ENCODE results near the gene SRRT.

Gene SRRT

GRCh38 chr7:100830396-100830795 lies 44.5 kb upstream of the SRRT start:
- no peak overlapping the region for H3K4me3 ChIP-seq (ENCODE audit: insufficient read length, low read depth)
- no peaks in the 10 kb centered on the region for H3K36me3 ChIP-seq (ENCODE audit: insufficient read depth, insufficient read length, low read length)
- no peak for DNase-seq (ENCODE audit: low read depth, low spot score)
- no peak overlapping the region for H3K9ac ChIP-seq (ENCODE audit: insufficient read length, low read depth)
- no peaks in the 10 kb centered on the region for H3K27me3 ChIP-seq (ENCODE audit: insufficient read depth, insufficient read length)
- no peak for TF ChIP-seq SUZ12 (IDR thresholded peaks at IDR 0.05; ENCODE audit: extremely low read depth, insufficient read depth, insufficient read length)
- no peak for TF ChIP-seq ZNF274 (IDR thresholded peaks at IDR 0.05; ENCODE audit: low read depth, low read length)
- TF ChIP-seq YY1 (IDR thresholded peaks at IDR 0.05; ENCODE audit: insufficient read depth, insufficient read length) = no peak
- H3K4me1 ChIP-seq (ENCODE audit: insufficient read depth, insufficient read length) = no peaks in the 10 kb centered on the region
- H3K9me3 ChIP-seq (ENCODE audit: insufficient read depth, low read length) = no peaks in the 10 kb centered on the region

- Histone ChIP-seq H3K4me1 (ENCODE audit: insufficient read depth, insufficient read length) (no peaks in the 10 kb centered on the region), H3K36me3 (ENCODE audit: insufficient read depth, insufficient read length, low read length) (no peaks in the 10 kb centered on the region), H3K27me3 (ENCODE audit: insufficient read depth, insufficient read length) (no peaks in the 10 kb centered on the region), H3K9me3 (ENCODE audit: insufficient read depth, low read length) (no peaks in the 10 kb centered on the region), H3K9ac (ENCODE audit: insufficient read length, low read depth) (no peak overlapping the region), H3K4me3 (ENCODE audit: insufficient read length, low read depth) (no peak overlapping the region)
- no peak for DNase-seq (ENCODE audit: low read depth, low spot score)
- no peak for TF ChIP-seq ZNF274 (IDR thresholded peaks at IDR 0.05; ENCODE audit: low read depth, low read length)
- no peak for TF ChIP-seq SUZ12 (IDR thresholded peaks at IDR 0.05; ENCODE audit: extremely low read depth, insufficient read depth, insufficient read length)
- no peak for TF ChIP-seq YY1 (IDR thresholded peaks at IDR 0.05; ENCODE audit: insufficient read depth, insufficient read length)
Measured at GRCh38 chr7:100832281-100832633, 42.6 kb upstream of the SRRT start.

- Histone ChIP-seq H3K4me1 (ENCODE audit: insufficient read depth, insufficient read length) (no peaks in the 10 kb centered on the region), H3K27me3 (ENCODE audit: insufficient read depth, insufficient read length) (no peaks in the 10 kb centered on the region), H3K9ac (ENCODE audit: insufficient read length, low read depth) (peak overlapping the region; percentile 71), H3K4me3 (ENCODE audit: insufficient read length, low read depth) (no peak overlapping the region), H3K9me3 (ENCODE audit: insufficient read depth, low read length) (no peaks in the 10 kb centered on the region), H3K36me3 (ENCODE audit: insufficient read depth, insufficient read length, low read length) (no peaks in the 10 kb centered on the region)
- DNase-seq (ENCODE audit: low read depth, low spot score) = peak; percentile 98
- TF ChIP-seq YY1 (IDR thresholded peaks at IDR 0.05; ENCODE audit: insufficient read depth, insufficient read length) (no peak), SUZ12 (IDR thresholded peaks at IDR 0.05; ENCODE audit: extremely low read depth, insufficient read depth, insufficient read length) (no peak), ZNF274 (IDR thresholded peaks at IDR 0.05; ENCODE audit: low read depth, low read length) (no peak)
Measured at GRCh38 chr7:100835903-100836811, 38.7 kb upstream of the SRRT start.

- Histone ChIP-seq H3K9ac (ENCODE audit: insufficient read length, low read depth) (peak overlapping the region; percentile 88), H3K36me3 (ENCODE audit: insufficient read depth, insufficient read length, low read length) (no peaks in the 10 kb centered on the region), H3K4me3 (ENCODE audit: insufficient read length, low read depth) (peak overlapping the region; percentile 47), H3K9me3 (ENCODE audit: insufficient read depth, low read length) (no peaks in the 10 kb centered on the region), H3K27me3 (ENCODE audit: insufficient read depth, insufficient read length) (no peaks in the 10 kb centered on the region), H3K4me1 (ENCODE audit: insufficient read depth, insufficient read length) (no peaks in the 10 kb centered on the region)
- TF ChIP-seq SUZ12 (IDR thresholded peaks at IDR 0.05; ENCODE audit: extremely low read depth, insufficient read depth, insufficient read length) = no peak
- no peak for TF ChIP-seq YY1 (IDR thresholded peaks at IDR 0.05; ENCODE audit: insufficient read depth, insufficient read length)
- TF ChIP-seq ZNF274 (IDR thresholded peaks at IDR 0.05; ENCODE audit: low read depth, low read length) = no peak
- DNase-seq (ENCODE audit: low read depth, low spot score) = no peak
Measured at GRCh38 chr7:100836812-100837098, 38.1 kb upstream of the SRRT start.

- peak overlapping the region; percentile 47 for H3K4me3 ChIP-seq (ENCODE audit: insufficient read length, low read depth)
- no peaks in the 10 kb centered on the region for H3K9me3 ChIP-seq (ENCODE audit: insufficient read depth, low read length)
- DNase-seq (ENCODE audit: low read depth, low spot score) = peak; percentile 92
- no peaks in the 10 kb centered on the region for H3K27me3 ChIP-seq (ENCODE audit: insufficient read depth, insufficient read length)
- no peaks in the 10 kb centered on the region for H3K36me3 ChIP-seq (ENCODE audit: insufficient read depth, insufficient read length, low read length)
- H3K9ac ChIP-seq (ENCODE audit: insufficient read length, low read depth) = peak overlapping the region; percentile 88
- H3K4me1 ChIP-seq (ENCODE audit: insufficient read depth, insufficient read length) = no peaks in the 10 kb centered on the region
- TF ChIP-seq SUZ12 (IDR thresholded peaks at IDR 0.05; ENCODE audit: extremely low read depth, insufficient read depth, insufficient read length) = no peak
- TF ChIP-seq YY1 (IDR thresholded peaks at IDR 0.05; ENCODE audit: insufficient read depth, insufficient read length) = peak; percentile 93
Measured at GRCh38 chr7:100837099-100837836, 37.6 kb upstream of the SRRT start.

- TF ChIP-seq SUZ12 (IDR thresholded peaks at IDR 0.05; ENCODE audit: extremely low read depth, insufficient read depth, insufficient read length) = no peak
- TF ChIP-seq ZNF274 (IDR thresholded peaks at IDR 0.05; ENCODE audit: low read depth, low read length) = no peak
- no peak for TF ChIP-seq YY1 (IDR thresholded peaks at IDR 0.05; ENCODE audit: insufficient read depth, insufficient read length)
- Histone ChIP-seq H3K27me3 (ENCODE audit: insufficient read depth, insufficient read length) (no peaks in the 10 kb centered on the region), H3K4me3 (ENCODE audit: insufficient read length, low read depth) (no peak overlapping the region), H3K9ac (ENCODE audit: insufficient read length, low read depth) (no peak overlapping the region), H3K4me1 (ENCODE audit: insufficient read depth, insufficient read length) (no peaks in the 10 kb centered on the region), H3K36me3 (ENCODE audit: insufficient read depth, insufficient read length, low read length) (no peaks in the 10 kb centered on the region), H3K9me3 (ENCODE audit: insufficient read depth, low read length) (no peaks in the 10 kb centered on the region)
- DNase-seq (ENCODE audit: low read depth, low spot score) = no peak
Measured at GRCh38 chr7:100839361-100839760, 35.5 kb upstream of the SRRT start.

GRCh38 chr7:100840470-100841100 lies 34.3 kb upstream of the SRRT start:
- Histone ChIP-seq H3K36me3 (ENCODE audit: insufficient read depth, insufficient read length, low read length) (no peaks in the 10 kb centered on the region), H3K9ac (ENCODE audit: insufficient read length, low read depth) (no peak overlapping the region), H3K4me3 (ENCODE audit: insufficient read length, low read depth) (no peak overlapping the region), H3K9me3 (ENCODE audit: insufficient read depth, low read length) (no peaks in the 10 kb centered on the region), H3K4me1 (ENCODE audit: insufficient read depth, insufficient read length) (no peaks in the 10 kb centered on the region), H3K27me3 (ENCODE audit: insufficient read depth, insufficient read length) (no peaks in the 10 kb centered on the region)
- TF ChIP-seq YY1 (IDR thresholded peaks at IDR 0.05; ENCODE audit: insufficient read depth, insufficient read length) (no peak), ZNF274 (IDR thresholded peaks at IDR 0.05; ENCODE audit: low read depth, low read length) (no peak), SUZ12 (IDR thresholded peaks at IDR 0.05; ENCODE audit: extremely low read depth, insufficient read depth, insufficient read length) (no peak)
- no peak for DNase-seq (ENCODE audit: low read depth, low spot score)

All from NT2/D1 (cell line).